GM21526 (cell line): ENCODE measurements around the gene TTK.
A peak's percentile ranks its signal among the peaks of the same experiment; 100 is the strongest.
"Not testable (repeated sequence)": the region's sequence is repeated elsewhere in the genome, so short reads cannot be mapped to it uniquely, and the experiment has no call there.

Source experiments
- ATAC-seq: cut with Tn5 transposase; IDR thresholded peaks from one replicate; pipeline ENCODE4 v1.9.1; 2021; ENCODE audit warnings: moderate library complexity; ENCODE audit not compliant: unreplicated experiment, low FRiP score

The TTK gene

GRCh38 chr6:80020381-80021120, 16.1 kb downstream of the TTK start:
- no peak for ATAC-seq

- no peak for ATAC-seq
Measured at GRCh38 chr6:80021131-80021530, 16.7 kb downstream of the TTK start.

- ATAC-seq, result no peak
Measured at GRCh38 chr6:80021591-80021990, 17.1 kb downstream of the TTK start.

GRCh38 chr6:80022803-80023202, 18.4 kb downstream of the TTK start:
- no peak for ATAC-seq

GRCh38 chr6:80028589-80028988, 24.1 kb downstream of the TTK start:
- no peak for ATAC-seq

- ATAC-seq, result peak; percentile 78
Measured at GRCh38 chr6:80029470-80029869, 25.0 kb downstream of the TTK start.

GRCh38 chr6:80048220-80048619, 43.8 kb downstream of the TTK start:
- not testable (repeated sequence) for ATAC-seq

GRCh38 chr6:80060774-80061173, 56.3 kb downstream of the TTK start:
- no peak for ATAC-seq

GRCh38 chr6:80068146-80068545, 63.7 kb downstream of the TTK start:
- ATAC-seq, result not testable (repeated sequence)

GRCh38 chr6:80070431-80070830, 66.0 kb downstream of the TTK start:
- ATAC-seq, result not testable (repeated sequence)

GRCh38 chr6:80077067-80077466, 72.6 kb downstream of the TTK start:
- no peak for ATAC-seq

- ATAC-seq, result no peak
Measured at GRCh38 chr6:80088637-80089036, 84.2 kb downstream of the TTK start.

- ATAC-seq, result no peak
Measured at GRCh38 chr6:80091506-80091905, 87.1 kb downstream of the TTK start.
